HG03457 (cell line): Measurements from ENCODE around the gene BTBD19.

Source experiments
- ATAC-seq: cut with Tn5 transposase; IDR thresholded peaks from one replicate; pipeline ENCODE4 v1.9.1; 2021; ENCODE audit warnings: moderate number of reproducible peaks; ENCODE audit not compliant: unreplicated experiment

Gene BTBD19

GRCh38 chr1:44855742-44856141 lies 47.4 kb downstream of the BTBD19 start:
- ATAC-seq, result no peak

GRCh38 chr1:44857446-44857845 lies 49.1 kb downstream of the BTBD19 start:
- ATAC-seq, result no peak

GRCh38 chr1:44860331-44860730 lies 52.0 kb downstream of the BTBD19 start:
- no peak for ATAC-seq

GRCh38 chr1:44860891-44861425 lies 52.6 kb downstream of the BTBD19 start:
- no peak for ATAC-seq

- ATAC-seq, result no peak
These were observed 54.6 kb downstream of the BTBD19 start for GRCh38 chr1:44862829-44863401.
